Activated CD4-positive, alpha-beta T cell treated with anti-CD3 and anti-CD28 coated beads for 4 hours (primary cell): ENCODE data around the gene RBM25.
"Not testable (repeated sequence)": the region's sequence is repeated elsewhere in the genome, so short reads cannot be mapped to it uniquely, and the experiment has no call there.

Experiments
- DNase-seq, 2 donors: peaks; one replicate each; pipeline ENCODE4 v3.0.0-alpha.2; 2020

The RBM25 gene

DNA sequence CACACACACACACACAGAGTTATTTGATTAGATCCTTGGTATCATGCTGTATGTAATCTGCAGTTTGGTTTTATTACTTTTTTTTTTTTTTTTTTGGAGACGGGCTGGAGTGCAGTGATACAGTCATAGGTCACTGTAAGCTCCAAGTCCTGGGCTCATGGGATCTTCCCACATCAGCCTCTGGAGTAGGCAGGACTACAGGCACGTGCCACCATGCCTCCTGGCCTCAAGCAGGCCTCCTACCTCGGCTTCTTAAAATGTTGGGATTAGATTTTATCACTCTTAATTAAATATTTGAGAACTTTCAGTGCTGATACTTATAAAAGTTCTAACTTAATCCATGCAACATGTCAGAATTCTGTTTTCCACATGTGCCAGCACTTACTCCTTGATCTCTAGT is 46.7 kb downstream of the RBM25 start:
- DNase-seq: no peak

DNA sequence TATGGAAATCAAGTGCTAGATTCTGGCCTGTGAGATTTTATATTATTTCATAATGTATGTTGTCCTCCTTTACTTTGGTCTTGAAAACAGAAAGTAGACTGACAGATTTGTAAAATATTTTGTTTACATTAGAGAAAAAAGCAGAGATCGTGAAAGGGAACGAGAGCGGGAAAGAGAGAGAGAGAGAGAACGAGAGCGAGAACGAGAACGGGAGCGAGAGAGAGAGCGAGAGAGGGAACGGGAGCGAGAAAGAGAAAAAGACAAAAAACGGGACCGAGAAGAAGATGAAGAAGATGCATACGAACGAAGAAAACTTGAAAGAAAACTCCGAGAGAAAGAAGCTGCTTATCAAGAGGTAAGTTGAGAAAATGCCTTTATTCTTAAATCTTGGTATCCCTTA is 47.4 kb downstream of the RBM25 start:
- no peak for DNase-seq

DNA sequence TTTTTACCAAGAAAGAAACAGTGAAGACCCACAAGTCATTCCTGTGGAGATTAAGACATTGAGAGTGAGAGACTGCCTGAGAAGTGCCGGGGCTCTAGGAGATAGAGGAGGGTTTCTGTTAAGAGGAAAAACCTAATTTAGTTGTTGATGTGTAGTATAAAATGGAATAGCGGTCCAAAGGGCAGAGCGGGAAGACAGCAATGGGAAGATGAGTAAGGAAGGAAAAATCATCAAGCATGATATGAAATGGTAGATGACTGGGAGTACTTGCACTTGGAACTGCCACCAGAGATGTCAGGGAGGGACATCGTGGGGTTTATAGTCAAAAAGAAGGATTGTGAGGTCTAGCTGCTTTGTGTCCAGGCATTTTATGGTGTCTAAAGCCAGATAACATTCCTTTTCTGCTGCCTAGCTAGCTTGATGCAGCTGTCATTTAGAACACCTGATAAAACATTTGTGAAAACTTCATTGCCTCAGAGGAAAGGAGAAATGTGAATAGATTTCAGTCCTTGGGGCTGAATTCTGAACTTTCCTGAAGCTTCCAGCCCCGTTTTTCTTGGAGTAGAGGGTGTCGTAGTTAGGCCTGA is 57.8 kb downstream of the RBM25 start:
- no peak for DNase-seq

DNA sequence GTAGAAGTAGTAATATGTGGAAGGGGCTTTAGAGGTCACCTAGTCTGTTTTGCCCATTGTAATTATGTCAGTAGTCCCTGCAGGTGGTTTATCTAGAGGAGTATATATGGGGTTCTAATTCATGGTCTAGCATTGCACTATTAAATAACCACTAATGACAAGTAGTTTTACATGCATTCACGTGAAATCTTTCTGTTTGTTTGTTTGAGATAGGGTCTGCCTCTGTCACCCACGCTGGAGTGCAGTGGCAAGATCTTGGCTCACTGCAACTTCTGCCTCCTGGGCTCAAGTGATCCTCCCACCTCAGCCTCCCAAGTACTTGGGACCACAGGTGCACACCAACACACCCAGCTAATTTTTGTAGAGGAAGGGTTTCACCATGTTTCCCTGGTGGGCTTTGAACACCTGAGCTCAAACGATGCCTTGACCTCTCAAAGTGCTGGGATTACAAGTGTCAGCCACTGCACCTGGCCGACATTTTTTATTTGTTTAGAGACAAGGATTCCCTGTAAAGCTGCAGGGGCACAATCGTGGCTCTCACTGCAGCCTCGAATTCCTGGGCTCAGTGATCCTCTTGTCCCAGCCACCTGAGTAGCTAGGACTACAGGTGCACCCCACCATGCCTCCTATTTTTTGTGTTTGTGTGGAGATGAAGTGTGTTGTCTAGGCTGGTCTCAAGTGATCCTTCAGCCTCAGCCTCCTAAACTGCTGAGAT is 66.0 kb downstream of the RBM25 start:
- DNase-seq: no peak

DNA sequence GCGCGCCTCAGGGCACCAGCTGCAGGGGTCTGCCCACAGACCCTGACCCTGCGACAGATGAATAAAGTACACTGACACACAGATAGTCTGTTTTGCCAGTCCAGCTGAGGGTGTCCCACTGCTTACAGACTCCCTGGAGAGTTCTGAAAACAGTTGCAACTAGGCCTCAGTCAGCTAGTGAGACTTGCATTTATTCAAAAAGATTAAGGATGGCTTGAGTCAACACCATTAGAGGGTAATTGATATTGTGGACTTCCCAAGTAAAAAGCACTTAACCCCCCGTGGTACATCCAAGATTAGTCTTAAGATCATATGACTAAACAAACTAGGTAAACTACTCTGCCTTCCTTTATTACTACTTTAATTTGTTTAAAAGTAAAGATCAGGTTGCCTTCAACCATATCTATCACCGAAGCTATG is 66.8 kb downstream of the RBM25 start:
- DNase-seq: no peak

DNA sequence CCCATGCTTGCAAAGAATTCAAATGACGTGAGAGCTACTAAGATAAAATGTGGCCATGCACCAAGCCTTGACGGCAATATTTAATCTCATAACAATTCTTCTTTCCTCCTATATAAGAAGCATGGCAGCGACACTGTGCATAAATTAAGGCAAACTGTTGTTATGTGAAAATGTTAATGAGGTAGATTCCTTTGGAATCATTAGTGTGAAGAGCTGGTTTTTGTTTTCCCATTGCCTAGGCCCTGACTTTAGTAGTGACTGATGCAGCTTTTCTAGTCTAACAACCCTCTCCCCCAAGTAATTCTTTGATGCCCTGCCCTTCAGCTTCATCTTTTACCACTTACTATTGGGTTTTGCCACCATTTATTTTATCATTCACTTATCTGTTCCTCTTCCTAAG is 67.4 kb downstream of the RBM25 start:
- DNase-seq: no peak

DNA sequence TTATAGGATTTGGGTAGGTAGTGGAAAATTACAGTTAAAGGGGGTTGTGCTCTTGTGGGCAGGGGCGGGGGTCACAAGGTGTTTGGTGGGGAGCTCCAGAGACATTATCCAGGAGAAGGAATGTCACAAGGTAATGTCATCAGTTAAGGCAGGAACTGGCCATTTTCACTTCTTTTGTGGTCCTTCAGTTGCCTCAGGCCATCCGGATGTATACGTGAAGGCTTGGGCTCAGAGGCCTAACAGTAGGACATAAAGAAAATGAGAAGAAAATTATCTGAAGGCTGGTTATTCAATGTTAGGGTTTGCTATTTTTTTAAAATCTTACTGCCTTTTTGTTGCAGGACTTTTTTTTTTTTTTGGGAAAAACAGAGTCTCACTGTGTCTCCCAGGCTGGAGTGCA is 75.5 kb downstream of the RBM25 start:
- no peak for DNase-seq

DNA sequence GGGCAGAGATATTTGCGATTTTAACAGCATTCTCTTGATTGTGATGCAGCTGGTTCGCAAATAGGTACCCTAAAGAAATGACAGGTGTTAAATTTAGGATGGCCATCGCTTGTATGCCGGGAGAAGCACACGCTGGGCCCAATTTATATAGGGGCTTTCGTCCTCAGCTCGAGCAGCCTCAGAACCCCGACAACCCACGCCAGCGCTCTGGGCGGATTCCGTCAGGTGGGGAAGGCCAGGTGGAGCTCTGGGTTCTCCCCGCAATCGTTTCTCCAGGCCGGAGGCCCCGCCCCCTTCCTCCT is 77.7 kb downstream of the RBM25 start:
- no peak for DNase-seq

DNA sequence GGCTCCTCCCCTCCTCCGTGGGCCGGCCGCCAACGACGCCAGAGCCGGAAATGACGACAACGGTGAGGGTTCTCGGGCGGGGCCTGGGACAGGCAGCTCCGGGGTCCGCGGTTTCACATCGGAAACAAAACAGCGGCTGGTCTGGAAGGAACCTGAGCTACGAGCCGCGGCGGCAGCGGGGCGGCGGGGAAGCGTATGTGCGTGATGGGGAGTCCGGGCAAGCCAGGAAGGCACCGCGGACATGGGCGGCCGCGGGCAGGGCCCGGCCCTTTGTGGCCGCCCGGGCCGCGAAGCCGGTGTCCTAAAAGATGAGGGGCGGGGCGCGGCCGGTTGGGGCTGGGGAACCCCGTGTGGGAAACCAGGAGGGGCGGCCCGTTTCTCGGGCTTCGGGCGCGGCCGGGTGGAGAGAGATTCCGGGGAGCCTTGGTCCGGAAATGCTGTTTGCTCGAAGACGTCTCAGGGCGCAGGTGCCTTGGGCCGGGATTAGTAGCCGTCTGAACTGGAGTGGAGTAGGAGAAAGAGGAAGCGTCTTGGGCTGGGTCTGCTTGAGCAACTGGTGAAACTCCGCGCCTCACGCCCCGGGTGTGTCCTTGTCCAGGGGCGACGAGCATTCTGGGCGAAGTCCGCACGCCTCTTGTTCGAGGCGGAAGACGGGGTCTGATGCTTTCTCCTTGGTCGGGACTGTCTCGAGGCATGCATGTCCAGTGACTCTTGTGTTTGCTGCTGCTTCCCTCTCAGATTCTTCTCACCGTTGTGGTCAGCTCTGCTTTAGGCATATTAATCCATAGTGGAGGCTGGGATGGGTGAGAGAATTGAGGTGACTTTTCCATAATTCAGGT is 78.3 kb downstream of the RBM25 start, which contains the start of gene PSEN1:
TSS of gene PSEN1 (plus strand) at position 121 of the 839 bp plus-strand sequence. CDS start 11,513 bp downstream, outside the sequence.
- DNase-seq: peak; percentile 98 to 99

DNA sequence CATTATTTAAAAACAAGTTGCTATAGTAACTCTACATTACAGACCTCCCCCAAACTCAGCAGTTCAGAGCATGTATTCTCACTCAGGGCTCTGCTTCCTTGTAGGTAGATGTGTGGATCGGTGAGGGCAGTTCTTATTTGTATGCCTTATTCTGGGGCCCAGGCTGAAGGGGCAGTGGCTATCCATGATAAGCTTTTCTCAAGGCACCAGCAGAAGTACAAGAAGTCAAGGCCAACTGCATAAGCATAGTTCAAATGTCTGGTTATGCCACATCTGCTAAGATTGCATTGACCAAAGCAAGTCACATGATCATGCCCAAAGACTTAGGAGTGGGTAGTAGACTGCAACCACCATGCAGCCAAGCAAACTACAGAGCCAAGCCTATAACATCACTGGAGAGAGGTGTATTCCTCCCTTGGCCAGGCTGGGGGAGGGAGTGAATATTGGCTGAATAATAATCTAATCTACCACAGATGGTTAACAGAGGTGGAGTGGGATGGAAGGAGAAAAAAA is 82.5 kb downstream of the RBM25 start:
- no peak for DNase-seq

DNA sequence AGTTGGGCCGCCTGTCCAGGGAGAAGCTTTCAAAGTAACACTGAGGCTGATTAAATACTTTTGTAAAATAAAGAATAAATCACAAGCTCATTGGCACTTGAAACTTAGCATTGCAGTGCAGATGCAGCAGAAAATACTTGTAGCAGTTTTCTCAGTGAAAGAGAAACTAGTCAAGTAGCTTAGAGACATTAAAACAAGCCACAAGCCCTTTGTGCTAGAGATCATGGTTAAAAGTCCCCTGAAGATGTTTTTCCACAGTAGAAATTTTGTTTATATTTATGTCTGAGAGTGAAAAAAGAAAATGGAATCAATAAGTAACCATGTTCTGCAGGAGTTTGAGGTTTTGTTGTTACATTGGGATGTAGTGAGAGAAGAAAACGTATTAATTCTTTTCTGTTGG is 83.9 kb downstream of the RBM25 start:
- DNase-seq: no peak

DNA sequence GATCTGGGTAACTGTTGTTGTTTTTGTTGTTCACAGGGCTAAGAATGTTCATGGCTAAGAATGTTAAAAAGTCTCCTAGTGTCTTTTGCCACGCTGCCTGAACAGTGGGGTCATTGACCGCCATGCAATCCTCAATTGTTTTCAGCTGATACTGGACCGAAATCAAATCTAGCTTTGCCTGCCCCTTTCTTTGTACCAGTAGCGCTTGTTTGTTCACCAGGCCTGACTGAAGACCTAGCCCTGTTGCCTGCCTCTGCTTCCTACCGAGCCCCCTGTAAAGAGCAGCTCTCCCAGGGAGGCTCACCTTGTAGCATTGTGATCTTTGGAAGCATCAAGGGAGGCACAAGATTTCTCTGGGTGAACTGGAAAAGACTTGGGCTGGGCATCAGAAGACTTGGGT is 84.7 kb downstream of the RBM25 start:
- no peak for DNase-seq

DNA sequence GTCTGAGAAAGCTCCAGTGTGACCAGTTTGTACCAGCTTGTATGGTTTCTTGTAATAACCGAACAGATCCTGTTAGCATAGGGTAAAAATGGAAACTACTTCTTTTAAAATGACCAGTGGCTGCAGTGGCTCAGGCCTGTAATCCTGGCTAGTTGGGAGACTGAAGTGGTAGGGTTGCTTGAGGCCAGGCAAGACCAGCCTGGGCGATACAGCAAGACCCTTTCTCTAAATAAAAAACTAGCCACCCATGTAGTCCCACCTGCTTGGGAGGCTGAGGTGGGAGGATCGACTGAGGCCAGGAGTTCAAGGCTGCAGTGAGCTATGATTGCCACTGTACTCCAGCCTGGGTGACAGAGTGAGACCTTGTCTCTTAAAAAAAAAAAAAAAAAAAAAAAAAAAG is 85.3 kb downstream of the RBM25 start:
- DNase-seq: no peak

DNA sequence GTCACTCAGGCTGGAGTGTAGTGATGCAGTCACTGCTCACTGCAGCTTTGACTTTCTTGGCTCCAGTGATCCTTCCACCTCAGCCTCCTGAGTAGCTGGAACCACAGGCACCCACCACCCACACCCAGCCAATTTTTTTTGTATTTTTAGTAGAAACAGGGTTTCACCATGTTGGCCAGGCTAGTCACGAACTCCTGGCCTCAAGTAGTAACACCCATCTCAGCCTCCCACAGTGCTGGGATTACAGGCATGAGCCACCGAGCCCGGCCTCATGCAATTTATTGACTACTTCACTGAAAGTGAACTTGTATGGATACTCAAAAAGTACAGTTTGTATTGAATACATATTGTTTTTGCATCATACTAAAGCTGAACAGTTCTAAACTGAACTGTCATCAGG is 87.0 kb downstream of the RBM25 start:
- no peak for DNase-seq

DNA sequence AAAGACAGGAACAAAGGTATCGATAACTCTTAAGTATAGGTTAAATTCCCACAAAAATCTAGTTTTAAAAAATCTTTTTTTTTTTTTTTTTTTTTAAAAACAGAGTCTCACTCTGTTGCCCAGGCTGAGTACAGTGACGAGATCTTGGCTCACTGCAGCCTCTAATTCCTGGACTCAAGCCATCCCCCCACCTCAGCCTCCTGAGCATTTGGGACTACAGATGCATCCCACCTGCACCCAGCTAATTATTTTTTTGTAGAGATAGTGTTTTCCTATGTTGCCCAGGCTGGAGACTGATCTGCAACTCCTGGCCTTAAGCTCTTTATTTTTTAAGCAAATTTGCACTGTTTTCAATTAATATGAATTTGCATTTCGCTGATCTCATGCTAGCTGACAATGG is 87.8 kb downstream of the RBM25 start:
- no peak for DNase-seq

DNA sequence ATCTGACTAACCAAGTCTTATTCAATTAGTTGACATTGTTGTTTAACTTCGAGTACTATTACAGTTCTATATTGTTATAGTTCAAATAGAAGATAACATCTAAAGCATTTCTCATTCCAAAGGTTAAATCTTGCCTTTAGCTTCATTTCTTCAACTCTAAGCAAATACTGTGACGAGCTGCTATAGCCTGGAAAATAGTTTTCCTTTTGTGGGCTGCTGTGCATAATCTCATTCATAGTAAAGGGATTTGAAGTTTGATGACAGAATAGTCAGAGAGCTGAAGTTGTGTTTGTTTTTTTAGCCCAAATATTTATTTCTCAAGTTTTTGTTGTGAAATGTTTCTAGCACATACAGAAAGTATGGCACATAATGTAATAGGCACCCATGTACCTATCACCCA is 91.4 kb downstream of the RBM25 start:
- DNase-seq: no peak

DNA sequence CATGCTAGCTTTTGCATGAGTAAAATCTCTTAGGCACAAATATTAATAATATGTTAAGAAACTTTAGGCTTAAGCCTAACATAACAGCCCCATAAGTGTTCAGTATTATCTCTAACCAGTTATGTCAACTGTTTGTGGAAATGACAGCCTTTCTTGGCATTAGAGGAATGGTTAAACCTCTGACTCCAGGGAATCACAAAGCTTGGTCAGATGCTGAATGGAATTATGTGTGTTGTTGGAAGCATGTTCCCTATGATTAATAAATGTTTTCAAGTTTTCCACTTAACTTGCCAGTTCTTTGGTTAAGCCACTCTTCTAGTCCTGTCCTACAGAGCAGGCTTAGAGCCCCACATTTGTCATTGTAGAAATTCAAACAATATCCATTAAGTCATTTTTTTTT is 94.9 kb downstream of the RBM25 start:
- DNase-seq: no peak

DNA sequence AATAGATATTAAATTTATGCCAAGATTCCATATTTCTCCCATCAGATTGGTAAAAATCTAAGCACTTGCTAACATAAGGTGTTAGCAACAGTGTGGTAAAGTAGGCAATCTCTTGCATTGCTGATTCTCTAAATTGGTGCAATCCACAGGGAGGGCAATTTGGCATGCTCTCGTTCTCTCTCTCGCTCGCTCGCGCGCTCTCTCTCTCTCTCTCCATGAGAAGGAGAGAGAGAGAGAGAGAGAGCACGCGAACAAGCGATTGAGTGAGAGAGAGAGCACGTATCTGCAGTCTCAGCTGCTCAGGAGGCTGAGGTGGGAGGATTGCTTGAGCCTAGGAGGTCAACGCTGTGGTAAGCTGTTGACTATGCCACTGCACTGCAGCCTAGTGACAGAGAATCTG is 103.9 kb downstream of the RBM25 start:
- no peak for DNase-seq

DNA sequence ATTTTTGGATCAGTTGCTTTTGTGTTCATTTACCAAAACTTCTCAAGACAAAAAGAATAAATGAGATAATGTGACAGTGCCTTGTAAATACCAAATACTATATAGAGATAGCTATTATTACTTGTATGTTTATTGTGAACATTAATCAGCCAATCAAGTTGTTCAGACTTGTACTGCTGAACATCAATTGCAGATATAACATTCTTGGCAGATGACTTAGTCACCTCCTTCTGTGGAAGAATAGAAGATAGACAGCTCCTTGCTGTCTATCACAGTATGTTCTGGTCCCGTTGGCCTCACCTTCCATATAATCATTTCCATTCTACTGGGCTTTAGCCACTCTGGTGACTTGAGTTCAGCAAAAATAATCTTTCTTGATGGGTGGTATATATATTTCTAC is 108.1 kb downstream of the RBM25 start:
- DNase-seq: no peak

DNA sequence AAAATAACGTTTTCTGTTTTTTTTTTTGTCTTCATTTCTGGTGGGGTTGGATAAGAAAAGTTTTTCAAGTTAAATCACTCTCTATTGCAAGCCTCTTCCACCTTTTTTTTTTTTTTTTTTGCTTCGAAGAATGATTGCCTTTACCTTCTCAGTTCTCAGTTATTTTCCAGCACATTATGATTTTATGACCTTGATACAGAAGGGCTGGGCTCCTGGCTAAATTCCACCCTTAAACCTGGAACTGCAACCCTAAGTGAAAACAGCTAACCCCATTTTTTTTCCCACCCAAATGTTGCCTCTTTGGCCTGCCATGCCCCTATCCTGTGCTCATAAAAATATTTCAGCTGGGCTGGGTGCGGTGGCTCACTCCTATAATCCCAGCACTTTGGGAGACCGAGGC is 109.4 kb downstream of the RBM25 start:
- DNase-seq: no peak

DNA sequence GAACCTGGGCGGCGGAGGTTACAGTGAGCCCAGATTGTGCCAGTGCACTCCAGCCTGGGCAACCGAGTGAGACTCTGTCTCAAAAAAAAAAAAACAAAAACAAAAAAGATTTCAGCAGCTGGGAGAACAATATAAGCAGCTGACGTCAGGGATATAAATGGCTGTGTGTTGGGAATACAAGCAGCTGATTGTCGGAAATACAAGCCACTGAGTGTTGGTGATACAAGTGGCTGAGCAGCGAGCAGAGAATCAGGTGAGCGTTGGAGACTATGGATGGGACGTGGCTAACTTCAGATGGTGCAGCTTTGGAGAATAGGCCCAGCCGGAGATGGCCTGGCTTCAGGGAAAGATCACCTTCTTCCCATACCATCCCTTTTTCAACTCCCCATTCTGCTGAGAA is 109.9 kb downstream of the RBM25 start:
- DNase-seq: no peak

DNA sequence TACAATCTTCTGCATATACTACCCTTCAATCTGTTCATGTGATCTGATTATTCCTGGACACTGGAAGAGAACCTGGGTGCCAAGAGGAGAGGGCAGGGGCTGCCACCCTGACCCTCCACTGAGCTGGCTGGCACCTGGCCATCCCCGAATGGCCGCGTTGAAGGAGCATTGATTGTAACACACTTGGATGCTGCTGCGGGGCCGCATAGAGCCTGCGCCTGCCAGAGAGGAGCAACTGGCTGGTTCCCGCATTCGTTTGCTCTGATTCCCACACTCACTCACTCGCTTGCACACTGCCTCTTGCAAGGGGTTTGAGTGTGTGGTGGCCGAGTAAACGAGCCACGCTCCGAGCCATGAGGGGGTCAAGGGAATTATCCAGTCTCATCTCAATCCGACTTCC is 110.4 kb downstream of the RBM25 start:
- DNase-seq: no peak

DNA sequence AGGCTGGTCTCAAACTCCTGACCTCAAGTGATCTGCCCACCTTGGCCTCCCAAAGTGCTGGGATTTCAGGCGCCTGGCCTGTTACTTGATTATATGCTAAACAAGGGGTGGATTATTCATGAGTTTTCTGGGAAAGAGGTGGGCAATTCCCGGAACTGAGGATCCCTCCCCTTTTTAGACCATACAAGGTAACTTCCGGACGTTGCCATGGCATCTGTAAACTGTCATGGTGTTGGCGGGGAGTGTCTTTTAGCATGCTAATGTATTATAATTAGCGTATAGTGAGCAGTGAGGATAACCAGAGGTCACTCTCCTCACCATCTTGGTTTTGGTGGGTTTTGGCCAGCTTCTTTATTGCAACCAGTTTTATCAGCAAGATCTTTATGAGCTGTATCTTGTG is 111.5 kb downstream of the RBM25 start:
- DNase-seq: not testable (repeated sequence)

DNA sequence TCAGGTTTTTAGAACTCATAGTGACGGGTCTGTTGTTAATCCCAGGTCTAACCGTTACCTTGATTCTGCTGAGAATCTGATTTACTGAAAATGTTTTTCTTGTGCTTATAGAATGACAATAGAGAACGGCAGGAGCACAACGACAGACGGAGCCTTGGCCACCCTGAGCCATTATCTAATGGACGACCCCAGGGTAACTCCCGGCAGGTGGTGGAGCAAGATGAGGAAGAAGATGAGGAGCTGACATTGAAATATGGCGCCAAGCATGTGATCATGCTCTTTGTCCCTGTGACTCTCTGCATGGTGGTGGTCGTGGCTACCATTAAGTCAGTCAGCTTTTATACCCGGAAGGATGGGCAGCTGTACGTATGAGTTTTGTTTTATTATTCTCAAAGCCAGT is 112.4 kb downstream of the RBM25 start:
- no peak for DNase-seq
